K562 (cell line): Measurements from ENCODE around the gene MTA2. TPM values are rescaled to one million over a fixed set of nuclear protein-coding genes. Genes with fewer than 3 reads are reported as not detected.

Source experiments
- CBX1 ChIP-seq: sonication (generic); IDR thresholded peaks from 2 replicates; pipeline ENCODE4 v1.6.1; 2016; ENCODE audit warnings: antibody characterized with exemption, low read depth, mild to moderate bottlenecking
- CCNT2 ChIP-seq: IDR thresholded peaks from 2 replicates; pipeline ENCODE4 v1.6.1; 2011; ENCODE audit warnings: borderline replicate concordance, low read depth, mild to moderate bottlenecking, moderate library complexity, mixed read lengths, low read length; ENCODE audit not compliant: insufficient read length; ENCODE audit errors: extremely low read depth
- ESRRB ChIP-seq: fragments of 250-450 bp; sonication (Bioruptor Pico); IDR thresholded peaks from 2 replicates; pipeline ENCODE4 v1.5.0; 2020; ENCODE audit warnings: mild to moderate bottlenecking, moderate library complexity, borderline replicate concordance
- ETV5 ChIP-seq: sonication (generic); formaldehyde crosslinking; IDR thresholded peaks from 2 replicates; pipeline ENCODE4 v1.4.0; 2020; ENCODE audit warnings: low read depth, mild to moderate bottlenecking, missing genetic modification reagents
- FOXP4 ChIP-seq: sonication (generic); formaldehyde crosslinking; IDR thresholded peaks from 2 replicates; pipeline ENCODE4 v1.8.0; 2022; ENCODE audit warnings: mild to moderate bottlenecking, missing genetic modification reagents, borderline replicate concordance
- GABPB1 ChIP-seq: sonication (generic); formaldehyde crosslinking; IDR thresholded peaks from 2 replicates; pipeline ENCODE4 v1.8.0; 2022; ENCODE audit warnings: mild to moderate bottlenecking, missing genetic modification reagents
- HINFP ChIP-seq: fragments of 450-650 bp; conservative IDR thresholded peaks from 2 replicates; pipeline ENCODE4 v1.6.1; 2016; ENCODE audit warnings: missing genetic modification characterization, low read depth, mild to moderate bottlenecking, control low read depth, missing compliant biosample characterization
- HMGXB4 ChIP-seq: sonication (generic); formaldehyde crosslinking; IDR thresholded peaks from 2 replicates; pipeline ENCODE4 v1.8.1; 2023; ENCODE audit warnings: mild to moderate bottlenecking, missing genetic modification reagents
- ILK ChIP-seq: fragments of 450-650 bp; IDR thresholded peaks from 2 replicates; pipeline ENCODE4 v1.6.1; 2016; ENCODE audit warnings: missing genetic modification characterization, low read depth, mild to moderate bottlenecking, missing compliant biosample characterization, moderate library complexity, borderline replicate concordance
- KDM1A ChIP-seq, 2 experiments: fragments of 450-650 bp; IDR thresholded peaks; 2 replicates each; pipeline ENCODE4 v1.6.1; 2016; ENCODE audit warnings: mild to moderate bottlenecking in 2 of 2
- MCM2 ChIP-seq: fragments of 450-650 bp; IDR thresholded peaks from 2 replicates; pipeline ENCODE4 v1.6.1; 2017; ENCODE audit warnings: low read depth, mild to moderate bottlenecking
- POLR2B ChIP-seq: fragments of 450-650 bp; IDR thresholded peaks from 2 replicates; pipeline ENCODE4 v1.6.1; 2018; ENCODE audit warnings: low read depth; ENCODE audit not compliant: partially characterized antibody
- PPARD ChIP-seq: fragments of 250-450 bp; sonication (Bioruptor Pico); IDR thresholded peaks from 2 replicates; pipeline ENCODE4 v1.8.0; 2022; ENCODE audit warnings: inconsistent platforms, mild to moderate bottlenecking, moderate library complexity
- PTTG1 ChIP-seq: fragments of 450-650 bp; IDR thresholded peaks from 2 replicates; pipeline ENCODE4 v1.6.1; 2016; ENCODE audit warnings: low read depth, mild to moderate bottlenecking, missing genetic modification characterization, missing compliant biosample characterization
- RBM39 ChIP-seq: fragments of 200-400 bp; formaldehyde crosslinking; optimal IDR thresholded peaks from 2 replicates; pipeline ENCODE3; 2018; ENCODE audit warnings: low read depth, low read length
- SMARCA4 ChIP-seq: fragments of 450-650 bp; IDR thresholded peaks from 2 replicates; pipeline ENCODE4 v1.6.1; 2016
- SMC3 ChIP-seq: conservative IDR thresholded peaks from 2 replicates; pipeline ENCODE4 v1.6.1; 2011; ENCODE audit warnings: low read depth, low read length, improper control_type of control experiment; ENCODE audit not compliant: insufficient read depth
- SRF ChIP-seq, 2 experiments: fragments of 250-450, 450-650 bp in 1 of 2; sonication (Bioruptor Pico) in 1 of 2; sonication (generic) in 1 of 2; formaldehyde crosslinking; IDR thresholded peaks; 2 replicates each; pipeline versions ENCODE4 v1.5.0 to v1.5.1; 2020 to 2022; ENCODE audit warnings: mild to moderate bottlenecking in 1 of 2, missing genetic modification reagents in 1 of 2
- TSC22D4 ChIP-seq: fragments of 450-650 bp; IDR thresholded peaks from 2 replicates; pipeline ENCODE4 v1.6.1; 2016; ENCODE audit warnings: missing genetic modification characterization, missing biosample characterization, control low read depth
- polyA plus RNA-seq, 8 experiments: library from polyadenylated mRNA; depleted of rRNA in 4 of 8; stranded (reverse) in 5 of 8; unstranded in 3 of 8; fragments of >200 nt; fragmentation: Nextera tagmentation in 2 of 8; fragmentation: Illumina TruSeq in 1 of 8; extraction: Ambion mirVana in 2 of 8; extraction: Trizol in 1 of 8; gene quantifications; 2 replicates each; pipeline versions ENCODE4 v1.2.1 to v1.2.3, GENCODE V29; 2011 to 2014; ENCODE audit warnings: inconsistent platforms in 1 of 8, missing spikeins in 1 of 8
- total RNA-seq, 7 experiments: library from RNA; depleted of rRNA in 6 of 7; stranded (reverse); fragments of >200 nt in 6 of 7; fragmentation: Illumina TruSeq in 2 of 7; extraction: Trizol in 2 of 7; gene quantifications; 2 replicates each; pipeline versions ENCODE4 v1.2.1 to v1.2.3, GENCODE V29; 2011 to 2021; ENCODE audit warnings: low replicate concordance in 1 of 7
- TF ChIP-seq, protein P1 (sequence below): fragments of 450-650 bp; IDR thresholded peaks from 2 replicates; pipeline ENCODE4 v1.6.1; 2017; ENCODE audit warnings: antibody characterized with exemption

MTA2 gene
- total and polyA plus RNA-seq, 9 of the 15 experiments (the other 6 are each of a cell fraction or from before 2014, with no cell fraction given): 6.2 to 220 (median 172) TPM

GRCh38 chr11:62574363-62575071 is 27.1 kb downstream of the MTA2 start (continued):
- no peak for TF ChIP-seq FOXP4 (CRISPR knock-in tag)
- no peak for TF ChIP-seq PPARD (CRISPR knock-in tag)
- no peak for TF ChIP-seq ILK (tag)
- no peak for TF ChIP-seq SMC3
- TF ChIP-seq SRF (CRISPR knock-in tag; IDR thresholded peaks at IDR 0.05): no peak
- no peak for TF ChIP-seq TSC22D4 (tag)
- no peak for TF ChIP-seq PTTG1
- TF ChIP-seq, protein P1, sequence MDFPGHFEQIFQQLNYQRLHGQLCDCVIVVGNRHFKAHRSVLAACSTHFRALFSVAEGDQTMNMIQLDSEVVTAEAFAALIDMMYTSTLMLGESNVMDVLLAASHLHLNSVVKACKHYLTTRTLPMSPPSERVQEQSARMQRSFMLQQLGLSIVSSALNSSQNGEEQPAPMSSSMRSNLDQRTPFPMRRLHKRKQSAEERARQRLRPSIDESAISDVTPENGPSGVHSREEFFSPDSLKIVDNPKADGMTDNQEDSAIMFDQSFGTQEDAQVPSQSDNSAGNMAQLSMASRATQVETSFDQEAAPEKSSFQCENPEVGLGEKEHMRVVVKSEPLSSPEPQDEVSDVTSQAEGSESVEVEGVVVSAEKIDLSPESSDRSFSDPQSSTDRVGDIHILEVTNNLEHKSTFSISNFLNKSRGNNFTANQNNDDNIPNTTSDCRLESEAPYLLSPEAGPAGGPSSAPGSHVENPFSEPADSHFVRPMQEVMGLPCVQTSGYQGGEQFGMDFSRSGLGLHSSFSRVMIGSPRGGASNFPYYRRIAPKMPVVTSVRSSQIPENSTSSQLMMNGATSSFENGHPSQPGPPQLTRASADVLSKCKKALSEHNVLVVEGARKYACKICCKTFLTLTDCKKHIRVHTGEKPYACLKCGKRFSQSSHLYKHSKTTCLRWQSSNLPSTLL: no peak
- no peak for TF ChIP-seq HINFP (tag)
- TF ChIP-seq ETV5 (CRISPR knock-in tag): 0 out of 2 replicates have a peak, but pooled peaks have one; percentile 8
- TF ChIP-seq CBX1: no peak
- TF ChIP-seq ESRRB (CRISPR knock-in tag): no peak
- TF ChIP-seq CCNT2: peak; percentile 4
- TF ChIP-seq MCM2: no peak
- peak; percentile 81 for TF ChIP-seq RBM39
- 0 out of 2 replicates have a peak, but pooled peaks have one; percentile 16 for TF ChIP-seq GABPB1
- peak; percentile 12 for TF ChIP-seq POLR2B
- no peak for TF ChIP-seq HMGXB4 (CRISPR knock-in tag)
- TF ChIP-seq KDM1A (IDR thresholded peaks at IDR 0.05): peak in 1 of 2 experiments; percentile 52; a peak in 1 of 4 replicates
- TF ChIP-seq SMARCA4: peak; percentile 21; the same call in 1 of the 2 replicates
